Middle frontal gyrus (tissue), 1 donor: ENCODE measurements around the gene DNAJC5G.
"Not testable (repeated sequence)": the region's sequence is repeated elsewhere in the genome, so short reads cannot be mapped to it uniquely, and the experiment has no call there.

ENCODE experiments used
- DNase-seq: peaks from one replicate; pipeline ENCODE4 v3.0.0-alpha.2; 2015; ENCODE audit warnings: low spot score; ENCODE audit errors: extremely low spot score

Gene DNAJC5G

DNA sequence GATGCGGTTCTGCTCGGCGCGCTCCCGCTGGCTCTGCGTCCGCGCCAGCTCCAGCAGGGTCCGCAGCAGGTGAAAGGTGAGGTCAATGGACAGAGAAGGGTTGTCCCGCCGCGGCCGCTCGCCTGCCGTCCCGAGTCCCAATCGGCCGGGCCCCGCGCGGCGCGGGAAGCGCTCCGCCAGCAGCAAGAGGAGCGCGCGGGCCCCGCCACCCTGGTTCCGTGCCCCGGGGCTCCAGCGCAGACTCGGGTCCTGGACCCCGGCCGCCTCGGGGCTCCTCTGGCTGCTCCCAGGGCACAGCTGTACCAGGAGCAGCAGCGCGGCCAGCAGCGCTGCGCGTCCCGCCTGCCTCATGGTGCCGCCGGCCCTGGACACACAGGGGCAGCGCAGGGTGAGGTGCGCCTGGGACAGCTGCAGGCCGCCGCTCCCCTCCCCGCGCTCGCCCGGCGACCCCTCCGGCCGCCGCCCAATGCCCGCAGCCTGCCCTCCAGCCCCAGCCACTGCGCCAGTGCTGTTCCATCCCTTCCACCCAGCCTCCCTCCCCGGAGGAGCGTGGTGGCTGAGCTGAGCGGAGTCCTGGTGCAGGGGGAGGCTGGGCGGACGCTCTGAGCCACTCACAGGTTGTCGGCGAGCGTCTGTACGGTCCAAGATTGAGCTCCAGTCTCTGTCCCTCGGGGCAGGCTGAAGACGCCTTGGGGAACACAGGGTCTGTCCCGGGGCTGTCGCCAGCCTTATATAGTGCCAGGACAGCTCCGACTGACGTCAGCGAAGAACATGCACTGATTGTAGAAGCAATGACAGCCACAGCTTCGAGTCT is 32.5 kb downstream of the DNAJC5G start:
- no peak for DNase-seq

DNA sequence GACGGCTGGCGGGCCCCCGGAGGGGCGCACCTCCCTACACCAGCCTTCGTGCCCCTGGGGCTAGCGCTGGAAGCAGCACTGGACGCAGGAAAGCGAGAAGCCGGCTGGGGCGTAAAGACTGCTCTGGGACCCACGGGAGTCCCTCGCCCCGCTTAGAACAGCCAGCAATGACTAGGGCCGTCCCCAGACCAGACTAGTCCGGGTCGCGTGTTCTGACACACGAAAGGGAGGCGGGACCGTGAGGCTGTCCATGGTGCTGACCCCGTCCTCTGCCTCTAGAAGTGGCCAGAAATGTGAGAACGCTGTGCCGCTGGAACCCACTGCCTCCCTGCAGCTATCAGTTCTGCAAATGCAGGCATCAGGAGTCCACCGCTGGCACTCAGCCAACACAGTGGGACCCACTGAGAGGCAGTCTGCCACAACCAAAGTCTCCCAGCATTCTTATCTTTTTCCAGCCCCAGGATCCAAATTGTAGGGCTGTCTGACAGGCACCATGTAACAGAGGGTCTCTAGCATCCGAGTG is 33.2 kb downstream of the DNAJC5G start, which contains the start of gene UCN:
Gene UCN, minus strand, starts transcription at position 87 of the 523 bp plus-strand sequence. CDS start 550 bp downstream, outside the sequence.
- no peak for DNase-seq

GRCh38 chr2:27309651-27310050 is 34.4 kb downstream of the DNAJC5G start:
- DNase-seq, result no peak

GRCh38 chr2:27312152-27312551 is 36.9 kb downstream of the DNAJC5G start:
- DNase-seq, result no peak

- DNase-seq, result no peak
Observed at GRCh38 chr2:27313882-27314645, 38.8 kb downstream of the DNAJC5G start.

DNA sequence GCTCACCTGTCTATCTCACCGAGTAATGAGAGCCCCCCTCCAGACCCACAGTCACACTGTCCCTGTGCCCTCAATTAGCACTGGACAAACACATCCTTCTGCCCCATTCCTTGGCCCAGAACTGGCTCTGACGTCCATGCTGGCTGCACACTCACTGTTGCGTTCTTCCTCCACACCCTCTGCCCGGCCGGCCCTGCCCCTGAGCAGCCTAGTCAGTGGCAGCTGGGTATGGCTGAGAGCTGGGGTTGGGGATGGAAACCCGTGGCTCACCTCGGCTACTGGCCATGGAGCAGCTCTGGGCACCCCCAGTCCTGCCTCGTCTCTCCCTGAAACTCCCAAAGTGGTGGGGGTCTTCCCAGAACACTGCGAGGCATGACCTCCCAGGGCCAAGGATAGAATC is 39.5 kb downstream of the DNAJC5G start:
- no peak for DNase-seq

DNA sequence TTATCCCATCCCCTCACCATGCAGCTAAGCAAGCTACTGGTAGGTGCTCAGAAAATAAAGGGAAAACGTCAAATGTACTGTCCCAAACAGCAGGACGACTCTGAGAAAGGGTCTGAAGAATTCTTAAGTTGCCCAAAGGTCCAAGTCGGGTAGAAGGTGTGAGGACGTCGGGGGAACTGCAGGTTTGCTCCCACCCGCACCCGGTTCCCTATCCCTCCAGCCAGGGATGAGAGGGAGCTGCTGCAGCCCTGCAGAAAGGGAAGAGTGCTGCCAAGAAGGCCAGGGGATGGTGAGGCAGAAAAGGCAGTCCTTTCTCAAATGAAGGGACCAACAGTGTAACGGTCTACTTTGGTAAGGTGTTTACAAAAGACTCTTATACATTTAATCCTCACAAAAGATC is 39.9 kb downstream of the DNAJC5G start:
- DNase-seq, result no peak

DNA sequence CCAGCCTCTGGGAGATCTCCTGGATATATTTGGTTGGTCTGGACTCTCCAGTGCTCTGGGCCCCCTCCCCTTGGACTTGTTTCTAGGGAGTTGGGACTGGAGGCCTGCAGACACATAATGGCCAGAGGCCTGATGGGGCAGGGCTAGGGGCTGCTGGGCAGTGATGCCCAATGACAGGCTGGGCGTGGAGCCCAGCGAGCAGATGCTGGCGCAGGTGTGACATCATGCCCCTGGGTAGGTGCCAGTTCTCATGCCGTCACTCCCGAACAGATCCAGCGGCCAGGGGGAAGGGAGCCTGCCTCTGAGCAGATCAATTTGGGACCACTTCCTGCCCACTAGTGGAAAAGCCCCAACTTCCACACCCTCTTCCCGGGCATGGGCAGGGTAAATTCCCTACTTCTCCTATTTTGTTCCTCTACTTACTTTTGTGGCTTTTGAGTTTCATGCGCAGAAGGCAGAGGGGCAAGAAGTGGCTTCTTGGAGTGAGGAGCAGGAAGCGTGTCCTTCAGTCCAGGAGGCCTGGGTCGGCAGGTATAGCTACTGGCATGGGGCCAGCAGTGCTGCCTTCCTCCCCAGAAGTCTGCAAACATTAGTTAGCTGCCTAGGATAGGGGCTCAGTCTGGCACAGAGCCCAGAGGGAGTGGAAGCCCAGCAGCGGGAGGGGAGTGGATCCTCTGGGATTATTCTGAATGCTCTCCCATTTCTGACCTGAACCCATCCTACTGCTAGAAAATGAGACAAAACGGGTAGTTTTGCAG is 41.6 kb downstream of the DNAJC5G start:
- DNase-seq, result no peak

DNA sequence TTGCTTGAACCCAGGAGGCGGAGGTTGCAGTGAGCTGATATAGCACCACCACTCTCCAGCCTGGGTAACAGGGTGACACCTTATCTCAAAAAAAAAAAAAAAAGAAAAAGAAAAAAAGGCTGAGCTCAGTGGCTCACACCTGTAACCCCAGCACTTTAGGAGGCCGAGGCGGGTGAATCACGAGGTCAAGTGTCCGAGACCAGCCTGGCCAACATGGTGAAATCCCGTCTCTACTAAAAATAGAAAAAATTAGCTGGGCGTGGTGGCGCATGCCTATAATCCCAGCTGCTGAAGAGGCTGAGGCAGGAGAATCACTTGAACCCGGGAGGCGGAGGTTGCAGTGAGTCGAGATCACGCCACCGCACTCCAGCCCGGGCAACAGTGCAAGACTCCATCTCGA is 44.6 kb downstream of the DNAJC5G start:
- not testable (repeated sequence) for DNase-seq

GRCh38 chr2:27320958-27321543 is 45.8 kb downstream of the DNAJC5G start:
- no peak for DNase-seq

DNA sequence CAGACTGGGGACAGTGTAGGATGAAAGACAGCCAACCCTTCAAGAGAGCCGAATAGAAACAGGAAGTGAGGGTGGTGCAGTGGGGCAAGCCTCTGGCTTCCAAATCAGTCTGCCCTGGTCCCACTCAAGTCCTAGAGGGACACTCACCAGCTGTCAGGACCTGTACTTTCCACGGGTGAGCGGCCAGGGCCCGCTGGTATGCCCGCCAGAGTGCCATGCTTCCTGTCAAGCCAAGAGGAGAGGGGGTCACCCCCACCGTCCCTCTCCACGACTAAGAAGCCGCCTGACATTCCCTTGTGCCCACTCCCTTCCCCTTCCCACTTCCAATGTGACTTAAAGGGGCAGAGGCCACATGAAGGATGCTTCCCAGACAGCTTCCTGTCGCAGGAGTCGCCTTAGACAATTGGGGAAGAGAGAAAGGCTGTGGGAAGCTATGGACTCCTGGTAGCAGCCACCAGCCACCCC is 47.1 kb downstream of the DNAJC5G start:
- no peak for DNase-seq

GRCh38 chr2:27322766-27323595 is 47.7 kb downstream of the DNAJC5G start, which contains the start of gene MPV17:
Gene MPV17, minus strand, starts transcription at chr2:27323097. Its CDS starts 580 bp downstream, at chr2:27322517.
- peak; percentile 91 for DNase-seq

DNA sequence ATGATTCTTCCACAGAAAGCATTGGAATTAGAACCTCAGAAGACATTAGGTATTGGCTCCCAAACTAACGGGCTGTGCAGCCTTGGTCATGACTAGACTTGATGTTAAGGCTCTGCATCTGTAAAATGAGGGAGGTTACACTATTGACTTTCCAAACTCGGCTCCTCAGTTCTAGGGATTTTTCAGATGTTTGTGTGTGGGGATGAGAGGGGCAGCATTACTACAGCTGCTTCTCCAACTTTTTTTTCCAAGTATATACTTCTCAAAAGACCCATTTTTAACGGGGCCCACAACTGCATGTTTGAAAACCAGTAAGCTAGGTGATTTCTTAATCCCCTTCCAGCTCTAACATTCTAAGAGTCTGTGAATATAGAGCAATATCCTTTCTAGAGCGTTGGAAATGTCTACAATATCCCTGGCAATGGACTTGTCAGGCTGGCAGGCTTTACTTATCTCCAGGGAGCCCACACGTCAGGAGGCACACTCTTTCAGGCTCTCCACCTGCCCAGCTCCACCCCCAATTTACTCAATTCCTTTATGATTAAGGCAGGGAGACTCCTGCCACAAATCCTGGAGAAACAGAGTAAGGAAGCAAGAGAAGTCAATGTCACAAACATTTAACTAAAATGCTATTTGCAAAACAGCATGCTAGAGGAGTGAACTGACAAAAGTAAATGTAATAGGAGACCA is 48.5 kb downstream of the DNAJC5G start:
- DNase-seq, result no peak

GRCh38 chr2:27324720-27325119 is 49.5 kb downstream of the DNAJC5G start:
- no peak for DNase-seq
